Measurements from ENCODE around the gene EGLN2. TPM values are rescaled to one million over a fixed set of nuclear protein-coding genes. Genes with fewer than 3 reads are reported as not detected.
"Not testable (repeated sequence)": the region's sequence is repeated elsewhere in the genome, so short reads cannot be mapped to it uniquely, and the experiment has no call there.

The EGLN2 gene
- total RNA-seq, 1 donor from 2014 or later, result 99.9 TPM

DNA sequence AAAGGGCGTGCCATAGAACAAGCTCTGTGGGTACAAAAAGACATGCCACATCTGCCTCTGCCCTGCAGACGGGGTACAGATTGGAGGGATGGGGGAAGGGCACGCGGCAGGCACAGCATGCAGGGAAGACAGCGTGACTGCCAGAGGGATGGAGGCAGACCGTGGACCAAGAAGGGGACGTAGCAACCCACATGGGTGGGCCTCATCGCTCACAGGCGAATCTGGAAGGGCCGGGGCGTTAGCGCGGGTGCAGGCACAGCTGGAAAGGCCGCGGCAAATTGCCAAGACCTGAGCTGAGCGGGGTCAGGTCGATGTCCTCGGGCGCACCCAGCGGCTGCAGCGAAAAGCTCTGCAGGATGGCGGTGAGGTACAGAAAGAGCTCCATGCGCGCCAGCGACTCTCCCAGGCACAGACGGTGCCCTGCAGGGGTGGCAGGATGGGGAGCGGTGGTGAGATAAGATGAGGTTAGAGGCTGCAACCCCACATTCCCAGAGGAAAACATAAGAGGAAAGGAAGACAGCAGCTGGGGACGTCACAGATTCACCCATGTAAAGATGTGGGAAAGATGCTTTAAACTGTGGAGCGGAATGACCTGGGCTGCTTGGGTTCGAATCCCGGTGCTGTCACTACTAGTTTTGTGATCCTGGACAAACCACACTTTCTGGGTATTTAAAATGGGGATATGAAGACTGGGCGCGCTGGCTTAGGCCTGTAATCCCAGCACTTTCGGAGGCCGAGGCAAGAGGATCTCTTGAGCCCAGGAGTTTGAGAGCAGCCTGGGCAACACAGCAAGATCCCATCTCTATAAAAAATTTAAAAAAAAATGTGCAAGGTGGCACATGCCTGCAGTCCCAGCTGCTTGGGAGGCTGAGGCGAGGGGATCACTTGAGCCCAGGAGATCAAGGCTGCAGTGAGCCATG is 19.7 kb downstream of the EGLN2 start:
- TF ChIP-seq, protein P1, sequence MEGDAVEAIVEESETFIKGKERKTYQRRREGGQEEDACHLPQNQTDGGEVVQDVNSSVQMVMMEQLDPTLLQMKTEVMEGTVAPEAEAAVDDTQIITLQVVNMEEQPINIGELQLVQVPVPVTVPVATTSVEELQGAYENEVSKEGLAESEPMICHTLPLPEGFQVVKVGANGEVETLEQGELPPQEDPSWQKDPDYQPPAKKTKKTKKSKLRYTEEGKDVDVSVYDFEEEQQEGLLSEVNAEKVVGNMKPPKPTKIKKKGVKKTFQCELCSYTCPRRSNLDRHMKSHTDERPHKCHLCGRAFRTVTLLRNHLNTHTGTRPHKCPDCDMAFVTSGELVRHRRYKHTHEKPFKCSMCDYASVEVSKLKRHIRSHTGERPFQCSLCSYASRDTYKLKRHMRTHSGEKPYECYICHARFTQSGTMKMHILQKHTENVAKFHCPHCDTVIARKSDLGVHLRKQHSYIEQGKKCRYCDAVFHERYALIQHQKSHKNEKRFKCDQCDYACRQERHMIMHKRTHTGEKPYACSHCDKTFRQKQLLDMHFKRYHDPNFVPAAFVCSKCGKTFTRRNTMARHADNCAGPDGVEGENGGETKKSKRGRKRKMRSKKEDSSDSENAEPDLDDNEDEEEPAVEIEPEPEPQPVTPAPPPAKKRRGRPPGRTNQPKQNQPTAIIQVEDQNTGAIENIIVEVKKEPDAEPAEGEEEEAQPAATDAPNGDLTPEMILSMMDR (IDR thresholded peaks at IDR 0.05; ENCODE audit: insufficient read depth, low read length, poor library complexity, severe bottlenecking), result peak; percentile 31
- H3K4me3 ChIP-seq (ENCODE audit: low read depth, low read length); DNase-seq (ENCODE audit: low read depth); H3K36me3 ChIP-seq (ENCODE audit: control insufficient read depth, insufficient read depth, low read length); H3K27me3 ChIP-seq (ENCODE audit: control insufficient read depth, insufficient read depth, low read length): not testable (repeated sequence)

DNA sequence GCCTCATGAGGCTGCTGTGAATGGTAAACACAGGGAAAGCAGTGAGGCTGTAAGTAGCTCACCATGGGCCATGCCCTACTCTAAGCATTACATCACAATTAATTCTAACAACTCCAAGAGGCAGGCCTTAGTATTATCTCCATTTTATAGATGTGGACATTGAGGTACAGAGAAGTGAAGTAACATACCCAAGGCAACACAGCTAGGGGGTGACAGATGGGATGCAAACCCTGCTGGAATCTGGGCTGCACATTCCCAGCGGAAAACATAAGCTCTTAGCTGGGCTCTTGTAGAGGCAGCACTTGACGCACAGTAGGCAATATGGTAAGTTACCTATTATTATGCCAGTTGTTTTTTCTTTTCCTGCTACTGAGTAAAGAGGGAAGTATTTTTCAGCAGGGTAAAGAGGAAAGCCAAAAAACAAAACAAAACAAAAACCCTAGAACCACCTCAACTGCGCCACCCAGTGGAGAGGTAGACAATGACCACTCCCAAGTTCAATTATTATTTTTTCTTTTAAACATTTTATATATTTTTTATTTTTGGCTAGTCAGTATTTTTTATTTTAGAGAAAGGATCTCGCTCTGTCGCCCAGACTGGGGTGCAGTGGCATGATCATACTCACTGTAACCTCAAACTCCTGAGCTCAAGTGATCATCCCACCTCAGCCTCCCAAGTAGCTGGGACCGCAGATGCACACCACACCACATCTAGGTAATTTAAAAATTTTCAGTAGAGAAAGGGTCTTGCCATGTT is 20.7 kb downstream of the EGLN2 start:
- H3K27me3 ChIP-seq (ENCODE audit: control insufficient read depth, insufficient read depth, low read length); H3K36me3 ChIP-seq (ENCODE audit: control insufficient read depth, insufficient read depth, low read length); H3K4me3 ChIP-seq (ENCODE audit: low read depth, low read length); DNase-seq (ENCODE audit: low read depth): not testable (repeated sequence)
- TF ChIP-seq, protein P1 (IDR thresholded peaks at IDR 0.05; ENCODE audit: insufficient read depth, low read length, poor library complexity, severe bottlenecking), result peak; percentile 64

DNA sequence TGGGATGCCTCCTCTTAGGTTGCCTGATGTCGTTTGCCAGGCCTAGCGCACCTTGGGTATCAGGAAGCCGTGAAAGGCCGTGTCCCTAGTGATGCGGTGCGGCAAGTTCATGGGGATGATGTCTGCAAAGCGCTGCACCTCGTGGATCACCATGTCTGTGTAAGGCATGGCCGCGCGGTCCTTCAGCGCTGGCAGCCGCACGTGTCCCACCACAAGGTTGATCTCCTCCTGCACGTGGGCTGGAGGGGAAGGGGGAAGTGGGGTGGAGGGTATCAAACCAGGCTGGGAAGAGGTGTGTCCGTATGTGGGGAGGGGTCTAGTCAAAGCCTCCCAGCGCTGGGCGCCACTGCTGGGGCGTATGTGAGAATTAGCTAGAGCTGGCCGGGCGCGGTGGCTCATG is 23.2 kb downstream of the EGLN2 start:
- TF ChIP-seq, protein P1 (IDR thresholded peaks at IDR 0.05; ENCODE audit: insufficient read depth, low read length, poor library complexity, severe bottlenecking), result no peak
- no peaks in the 10 kb centered on the region for H3K36me3 ChIP-seq (ENCODE audit: control insufficient read depth, insufficient read depth, low read length)
- DNase-seq (ENCODE audit: low read depth), result no peak
- H3K4me3 ChIP-seq (ENCODE audit: low read depth, low read length), result no peak overlapping the region
- H3K27me3 ChIP-seq (ENCODE audit: control insufficient read depth, insufficient read depth, low read length), result no peaks in the 10 kb centered on the region

DNA sequence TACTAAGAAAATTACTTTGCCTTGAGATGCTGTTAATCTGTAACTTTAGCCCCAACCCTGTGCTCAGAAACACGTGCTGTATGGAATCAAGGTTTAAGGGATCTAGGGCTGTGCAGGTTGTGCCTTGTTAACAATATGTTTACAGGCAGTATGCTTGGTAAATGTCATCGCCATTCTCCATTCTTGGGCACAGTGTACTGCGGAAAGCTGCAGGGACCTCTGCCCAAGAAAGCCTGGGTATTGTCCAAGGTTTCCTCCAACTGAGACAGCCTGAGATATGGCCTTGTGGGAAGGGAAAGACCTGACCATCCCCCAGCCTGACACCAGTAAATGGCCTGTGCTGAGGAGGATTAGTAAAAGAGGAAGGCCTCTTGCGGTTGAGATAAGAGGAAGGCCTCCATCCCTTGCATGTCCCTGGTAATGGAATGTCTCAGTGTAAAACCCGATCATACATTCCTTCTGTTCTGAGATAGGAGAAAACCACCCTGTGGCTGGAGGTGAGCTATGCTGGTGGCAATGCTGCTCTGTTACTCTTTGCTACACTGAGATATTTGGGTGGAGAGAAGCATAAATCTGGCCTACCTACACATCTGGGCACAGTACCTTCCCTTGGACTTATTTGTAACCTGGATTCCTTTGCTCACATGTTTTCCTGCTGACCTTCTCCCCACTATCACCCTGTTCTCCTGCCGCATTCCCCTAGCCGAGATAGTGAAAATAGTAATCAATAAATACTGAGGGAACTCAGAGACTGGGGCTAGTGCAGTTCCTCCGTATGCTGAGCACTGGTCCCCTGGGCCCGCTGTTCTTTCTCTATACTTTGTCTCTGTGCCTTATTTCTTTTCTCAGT is 23.9 kb downstream of the EGLN2 start:
- not testable (repeated sequence) for H3K4me3 ChIP-seq (ENCODE audit: low read depth, low read length); DNase-seq (ENCODE audit: low read depth); H3K27me3 ChIP-seq (ENCODE audit: control insufficient read depth, insufficient read depth, low read length); H3K36me3 ChIP-seq (ENCODE audit: control insufficient read depth, insufficient read depth, low read length)

DNA sequence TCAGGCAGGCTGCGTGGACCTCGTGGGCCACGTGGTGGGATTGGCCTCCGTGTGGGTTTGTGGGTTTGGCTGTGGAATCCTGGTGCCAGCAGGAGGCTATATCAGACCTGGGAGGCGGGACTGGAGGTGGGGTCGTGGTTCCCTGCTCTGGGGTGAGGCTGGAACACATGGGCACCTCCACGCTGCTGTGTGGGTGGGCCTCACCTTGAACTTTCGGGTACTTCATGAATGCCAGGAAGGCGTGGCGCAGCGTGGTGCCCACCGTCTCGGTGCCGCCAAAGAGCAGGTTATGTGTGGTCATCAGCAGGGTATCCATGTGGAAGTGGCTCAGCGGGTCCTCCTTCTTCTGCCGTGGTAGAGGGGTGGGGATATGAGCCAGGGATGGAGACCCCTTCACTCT is 25.9 kb downstream of the EGLN2 start:
- not testable (repeated sequence) for DNase-seq (ENCODE audit: low read depth); H3K27me3 ChIP-seq (ENCODE audit: control insufficient read depth, insufficient read depth, low read length); H3K36me3 ChIP-seq (ENCODE audit: control insufficient read depth, insufficient read depth, low read length); H3K4me3 ChIP-seq (ENCODE audit: low read depth, low read length)

DNA sequence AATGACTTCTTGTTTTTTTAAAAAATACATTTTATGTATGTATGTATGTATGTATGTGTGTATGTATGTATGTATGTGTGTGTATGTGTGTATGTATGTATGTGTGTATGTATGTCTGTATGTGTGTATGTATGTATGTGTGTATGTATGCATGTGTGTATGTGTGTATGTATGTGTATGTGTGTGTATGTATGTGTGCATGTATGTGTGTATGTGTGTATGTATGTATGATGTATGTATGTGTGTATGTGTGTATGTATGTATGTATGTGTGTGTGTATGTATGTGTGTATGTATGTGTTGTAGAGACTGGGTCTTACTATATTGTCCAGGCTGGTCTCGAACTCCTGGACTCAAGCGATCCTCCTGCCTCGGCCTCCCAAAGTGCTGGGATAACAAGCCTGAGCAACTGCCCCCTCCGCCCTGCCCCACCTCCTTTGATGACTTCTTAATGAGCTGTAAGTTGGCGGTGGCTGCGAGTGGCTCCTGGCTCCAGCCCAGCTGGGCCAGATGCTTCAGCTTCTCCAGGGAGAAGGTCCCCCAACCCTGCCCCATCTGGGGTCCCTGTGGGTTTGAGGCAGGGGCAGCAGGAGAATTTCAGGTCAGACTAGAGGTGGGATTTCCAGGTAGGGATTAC is 26.6 kb downstream of the EGLN2 start:
- not testable (repeated sequence) for DNase-seq (ENCODE audit: low read depth); H3K4me3 ChIP-seq (ENCODE audit: low read depth, low read length); H3K27me3 ChIP-seq (ENCODE audit: control insufficient read depth, insufficient read depth, low read length)

DNA sequence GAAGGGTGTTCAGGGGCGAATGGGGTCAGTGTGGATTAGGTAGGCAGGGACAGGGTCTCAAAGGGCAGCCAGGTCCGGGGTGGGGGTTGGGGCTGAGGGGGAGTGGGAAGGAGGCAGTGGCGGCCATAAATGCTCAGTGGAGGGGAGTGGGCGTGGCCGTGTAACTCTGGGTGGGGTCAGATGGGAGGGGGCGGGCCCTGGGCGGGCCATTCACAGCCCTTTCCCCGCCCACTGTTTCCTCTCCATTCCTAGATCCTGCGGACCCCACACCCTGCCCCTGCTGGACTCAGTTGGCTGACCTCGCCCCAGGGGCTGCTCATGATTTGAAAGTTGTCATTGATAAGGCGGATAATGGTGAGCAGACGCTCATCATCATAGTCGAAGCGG is 27.3 kb downstream of the EGLN2 start:
- not testable (repeated sequence) for H3K36me3 ChIP-seq (ENCODE audit: control insufficient read depth, insufficient read depth, low read length); DNase-seq (ENCODE audit: low read depth); H3K4me3 ChIP-seq (ENCODE audit: low read depth, low read length); H3K27me3 ChIP-seq (ENCODE audit: control insufficient read depth, insufficient read depth, low read length)

More for the DNA sequence above, 26.6 kb downstream of the EGLN2 start:
- not testable (repeated sequence) for H3K36me3 ChIP-seq (ENCODE audit: control insufficient read depth, insufficient read depth, low read length)

DNA sequence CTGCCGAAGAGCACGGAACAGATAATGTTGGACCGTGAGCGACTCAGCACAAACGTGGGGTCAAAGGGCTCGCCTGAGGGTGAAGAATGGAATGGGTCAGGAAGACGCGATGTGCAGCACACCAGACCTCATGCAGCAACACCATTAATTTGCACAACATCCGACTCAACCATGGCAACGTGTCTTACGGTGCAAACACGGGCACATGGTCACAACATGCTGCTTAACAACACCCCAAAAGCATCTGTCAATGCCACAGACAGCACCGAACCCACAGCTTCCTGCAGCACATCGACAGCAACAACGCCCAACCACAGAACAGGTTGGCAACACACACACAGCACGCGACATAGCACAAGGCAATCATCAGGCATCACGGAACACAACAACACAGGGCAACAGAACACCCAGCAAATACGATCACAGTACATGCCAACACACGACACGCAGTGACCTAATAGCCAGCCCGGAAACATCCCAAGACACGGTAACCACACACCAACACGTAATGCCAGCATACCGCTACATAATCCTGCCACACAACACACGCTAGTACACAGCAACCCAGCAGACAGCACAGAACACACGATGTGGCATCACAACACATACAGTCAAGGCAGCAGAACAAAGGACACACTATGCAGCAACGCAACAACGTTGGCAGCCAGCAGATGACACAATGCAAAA is 27.9 kb downstream of the EGLN2 start:
- not testable (repeated sequence) for H3K4me3 ChIP-seq (ENCODE audit: low read depth, low read length); H3K27me3 ChIP-seq (ENCODE audit: control insufficient read depth, insufficient read depth, low read length); H3K36me3 ChIP-seq (ENCODE audit: control insufficient read depth, insufficient read depth, low read length); DNase-seq (ENCODE audit: low read depth)
